CD14-positive monocyte (primary cell): Measurements from ENCODE around the gene MAPRE3. TPM values are rescaled to one million over a fixed set of nuclear protein-coding genes. Genes with fewer than 3 reads are reported as not detected.
A peak's percentile ranks its signal among the peaks of the same experiment; 100 is the strongest.

Experiments
- DNase-seq, 3 donors: peaks; one replicate each; pipeline ENCODE4 v3.0.0-alpha.2; 2011 to 2022
- H2AFZ ChIP-seq: 2 replicates; pipeline ENCODE4 v1.6.0; 2012; ENCODE audit warnings: mild to moderate bottlenecking, low read depth, low read length, inconsistent platforms; ENCODE audit not compliant: insufficient read depth, poor library complexity, severe bottlenecking
- H3K27ac ChIP-seq, 2 donors: 1 replicate in 1 of 2; 2 replicates in 1 of 2; pipeline ENCODE4 v1.5.1; 2012 to 2013; ENCODE audit warnings: low read length in 2 of 2, control low read depth in 1 of 2, inconsistent platforms in 1 of 2, low read depth in 1 of 2, mild to moderate bottlenecking in 1 of 2
- H3K27me3 ChIP-seq, 2 donors: one replicate each; pipeline versions ENCODE4 v1.6.0 to v1.6.1; 2011 to 2013; ENCODE audit warnings: low read length in 2 of 2; ENCODE audit not compliant: control insufficient read depth in 2 of 2, insufficient read depth in 2 of 2
- H3K36me3 ChIP-seq, 2 donors: replicated peaks in 1 of 2; 1 replicate in 1 of 2; 2 replicates in 1 of 2; pipeline versions ENCODE4 v1.5.1 to v1.6.1; 2012 to 2013; ENCODE audit warnings: low read length in 2 of 2, control low read depth in 1 of 2, inconsistent platforms in 1 of 2, mild to moderate bottlenecking in 1 of 2; ENCODE audit not compliant: insufficient read depth in 2 of 2, control insufficient read depth in 1 of 2
- H3K4me1 ChIP-seq, 2 donors: 1 replicate in 1 of 2; 2 replicates in 1 of 2; pipeline versions ENCODE4 v1.5.1 to v1.6.1; 2012 to 2013; ENCODE audit warnings: low read length in 2 of 2, control low read depth in 1 of 2, inconsistent platforms in 1 of 2, mild to moderate bottlenecking in 1 of 2, moderate library complexity in 1 of 2; ENCODE audit not compliant: insufficient read depth in 2 of 2, control insufficient read depth in 1 of 2
- H3K4me2 ChIP-seq: replicated peaks from 2 replicates; pipeline ENCODE3; 2012; ENCODE audit warnings: low read length, moderate library complexity, mild to moderate bottlenecking; ENCODE audit not compliant: poor library complexity, severe bottlenecking; ENCODE audit errors: extremely low read depth
- H3K4me3 ChIP-seq, 3 experiments: fragments of 200-600 bp in 1 of 3; sonication (generic) in 1 of 3; replicated peaks in 1 of 3; 1 replicate in 2 of 3; 2 replicates in 1 of 3; pipeline ENCODE4 v1.5.1; 2011 to 2013; ENCODE audit warnings: low read length in 3 of 3, mild to moderate bottlenecking in 3 of 3, control low read depth in 2 of 3, low read depth in 2 of 3, inconsistent platforms in 1 of 3, moderate library complexity in 1 of 3
- H3K79me2 ChIP-seq: 2 replicates; pipeline ENCODE4 v1.6.0; 2012; ENCODE audit warnings: mild to moderate bottlenecking, control low read depth, inconsistent platforms, low read length, moderate library complexity; ENCODE audit not compliant: insufficient read depth
- H3K9ac ChIP-seq: 2 replicates; pipeline ENCODE4 v1.6.0; 2017; ENCODE audit warnings: low read length, mild to moderate bottlenecking; ENCODE audit not compliant: insufficient read depth, poor library complexity, severe bottlenecking
- H3K9me3 ChIP-seq, 2 donors: replicated peaks in 1 of 2; 1 replicate in 1 of 2; 2 replicates in 1 of 2; pipeline versions ENCODE4 v1.5.1 to v1.6.1; 2012 to 2013; ENCODE audit warnings: low read length in 2 of 2, control low read depth in 1 of 2; ENCODE audit not compliant: control insufficient read depth in 1 of 2, insufficient read depth in 1 of 2
- H4K20me1 ChIP-seq: 2 replicates; pipeline ENCODE4 v1.6.0; 2012; ENCODE audit warnings: mild to moderate bottlenecking, low read length, control low read depth, moderate library complexity; ENCODE audit not compliant: insufficient read depth
- H3K27ac Mint-ChIP-seq, 7 donors: one replicate each; pipeline ENCODE4 v1.8.0; 2020; ENCODE audit warnings: mild to moderate bottlenecking in 7 of 7, mixed read lengths in 7 of 7, moderate library complexity in 6 of 7, inconsistent platforms in 2 of 7
- H3K27me3 Mint-ChIP-seq, 3 donors: one replicate each; pipeline ENCODE4 v1.8.0; 2021 to 2022; ENCODE audit warnings: low read depth in 3 of 3, mild to moderate bottlenecking in 3 of 3, mixed read lengths in 3 of 3, moderate library complexity in 3 of 3, inconsistent platforms in 1 of 3
- H3K36me3 Mint-ChIP-seq, 2 donors: one replicate each; pipeline ENCODE4 v1.8.0; 2020; ENCODE audit warnings: mixed read lengths in 2 of 2, inconsistent platforms in 1 of 2, mild to moderate bottlenecking in 1 of 2
- H3K4me1 Mint-ChIP-seq: one replicate; pipeline ENCODE4 v1.8.0; 2020; ENCODE audit warnings: mild to moderate bottlenecking, mixed read lengths
- H3K4me3 Mint-ChIP-seq, 2 donors: one replicate each; pipeline ENCODE4 v1.8.0; 2020; ENCODE audit warnings: mild to moderate bottlenecking in 2 of 2, mixed read lengths in 2 of 2, moderate library complexity in 1 of 2
- H3K9me3 Mint-ChIP-seq, 7 donors: one replicate each; pipeline ENCODE4 v1.8.0; 2020 to 2022; ENCODE audit warnings: mixed read lengths in 7 of 7, mild to moderate bottlenecking in 6 of 7, moderate library complexity in 6 of 7, inconsistent platforms in 2 of 7
- CTCF ChIP-seq: fragments of 200-600 bp; IDR thresholded peaks from one replicate; pipeline ENCODE4 v1.8.0; 2022; ENCODE audit warnings: antibody characterized with exemption, mild to moderate bottlenecking
- WGBS: methylation state at CpG from one replicate; pipeline ENCODE4 v1.1.5; 2013; ENCODE audit warnings: missing lambda C conversion rate; ENCODE audit not compliant: insufficient coverage; 5-methylcytosine and 5-hydroxymethylcytosine counted together
- intact Hi-C, 2 donors: fragments of 100-400 bp; cut with micrococcal nuclease; formaldehyde crosslinking; loops; one replicate each; pipeline versions ENCODE4 v1.15.0 to v1.15.1; 2023
- polyA plus RNA-seq, 3 donors: library from polyadenylated mRNA; depleted of rRNA in 1 of 3; unstranded in 2 of 3; stranded (reverse) in 1 of 3; fragments of 300-500 nt in 2 of 3; fragments of >200 nt in 1 of 3; fragmentation: Illumina TruSeq in 2 of 3; gene quantifications; 1 replicate in 2 of 3; 2 replicates in 1 of 3; pipeline ENCODE4 v1.2.3, GENCODE V29; 2012 to 2021

The MAPRE3 gene
- polyA plus RNA-seq, 3 donors, result 2.4 to 14.4 (median 3.5) TPM

- no peaks in the 10 kb centered on the region for H3K9me3 ChIP-seq
- no peak overlapping the region for H3K27ac Mint-ChIP-seq
- WGBS, result 100% methylated on average over 1 of the region's 3 CpGs
- H3K27ac ChIP-seq, result no peak overlapping the region
- H3K4me2 ChIP-seq, result no peak overlapping the region
- H4K20me1 ChIP-seq, result peaks cover 15% of the 10 kb centered on the region
- H3K27me3 ChIP-seq, result no peaks in the 10 kb centered on the region
- H3K4me3 ChIP-seq, result no peak overlapping the region
- no peak for DNase-seq
- peaks cover 0 to 2% (median 0%) of the 10 kb centered on the region in 3 donors for H3K27me3 Mint-ChIP-seq
- peaks cover 8% of the 10 kb centered on the region for H3K4me1 Mint-ChIP-seq
- H3K9ac ChIP-seq, result no peak overlapping the region
- H2AFZ ChIP-seq, result no peak overlapping the region
- no peaks in the 10 kb centered on the region for H3K9me3 Mint-ChIP-seq
- intact Hi-C loops, result no loop called here
- H3K36me3 ChIP-seq, result peaks cover 31 to 60% of the 10 kb centered on the region in 2 donors
- H3K36me3 Mint-ChIP-seq, result peaks cover 48 to 70% of the 10 kb centered on the region in 2 donors
- peaks cover 13% of the 10 kb centered on the region for H3K79me2 ChIP-seq
- peaks cover under 1 to 2% of the 10 kb centered on the region in 2 donors for H3K4me1 ChIP-seq
- TF ChIP-seq CTCF, result no peak
- no peak overlapping the region for H3K4me3 Mint-ChIP-seq
These were observed 94.7 kb downstream of the MAPRE3 start for GRCh38 chr2:27065128-27065527.

GRCh38 chr2:27067385-27067784, 96.9 kb downstream of the MAPRE3 start:
- H3K27me3 ChIP-seq, result no peaks in the 10 kb centered on the region
- H2AFZ ChIP-seq, result no peak overlapping the region
- peaks cover 22% of the 10 kb centered on the region for H3K4me1 Mint-ChIP-seq
- peak overlapping the region in 1 of 7 donors; percentile 21 for H3K27ac Mint-ChIP-seq
- H4K20me1 ChIP-seq, result peaks cover 15% of the 10 kb centered on the region
- H3K9me3 ChIP-seq, result no peaks in the 10 kb centered on the region
- H3K36me3 Mint-ChIP-seq, result peaks cover 44 to 57% of the 10 kb centered on the region in 2 donors
- H3K4me3 Mint-ChIP-seq, result no peak overlapping the region
- H3K9ac ChIP-seq, result no peak overlapping the region
- no peak overlapping the region for H3K4me3 ChIP-seq
- 100% methylated on average over 2 of the region's 5 CpGs for WGBS
- no peak overlapping the region for H3K27ac ChIP-seq
- TF ChIP-seq CTCF, result no peak
- H3K36me3 ChIP-seq, result peaks cover 23 to 62% of the 10 kb centered on the region in 2 donors
- intact Hi-C loops, result no loop called here
- no peaks in the 10 kb centered on the region for H3K9me3 Mint-ChIP-seq
- no peak for DNase-seq
- H3K79me2 ChIP-seq, result peaks cover 24% of the 10 kb centered on the region
- peaks cover 0 to 2% (median 0%) of the 10 kb centered on the region in 3 donors for H3K27me3 Mint-ChIP-seq
- no peak overlapping the region for H3K4me2 ChIP-seq
- peaks cover 18 to 20% of the 10 kb centered on the region in 2 donors for H3K4me1 ChIP-seq
